A673 (cell line): ENCODE measurements around the gene CD164L2.

Source experiments
- CTCF ChIP-seq: fragments of 300-800, 200-600 bp; sonication (generic); conservative IDR thresholded peaks from 2 replicates; pipeline ENCODE4 v1.5.1; 2017; ENCODE audit warnings: low read depth, mild to moderate bottlenecking, antibody characterized with exemption, low read length, moderate library complexity, mixed read lengths
- EZH2 ChIP-seq: fragments of 200-600 bp; sonication (generic); IDR thresholded peaks from 2 replicates; pipeline ENCODE4 v1.6.1; 2017; ENCODE audit warnings: borderline replicate concordance, low read depth, mild to moderate bottlenecking, mixed read lengths, antibody characterized with exemption, low read length; ENCODE audit not compliant: poor library complexity, severe bottlenecking

GRCh38 chr1:27355683-27356082 is 27.4 kb downstream of the CD164L2 start:
- TF ChIP-seq EZH2 (no peak), CTCF (no peak)
